Activated CD4-positive, alpha-beta T cell treated with anti-CD3 and anti-CD28 coated beads, Interleukin-2, amount 10 ng/mL, durations not matched to agents 7 days and 5 days (primary cell): Measurements from ENCODE around the gene FLOT2. TPM values are rescaled to one million over a fixed set of nuclear protein-coding genes. Genes with fewer than 3 reads are reported as not detected.
A peak's percentile ranks its signal among the peaks of the same experiment; 100 is the strongest.
"Not testable (repeated sequence)": the region's sequence is repeated elsewhere in the genome, so short reads cannot be mapped to it uniquely, and the experiment has no call there.

Experiments
- CTCF ChIA-PET: fragments of 350-600 bp; sonication (Branson Sonifier 250); formaldehyde crosslinking; loops from one replicate; lab custom pipeline; 2021; ENCODE audit warnings: antibody characterized with exemption; lab: Charles Lee
- POLR2A ChIA-PET: fragments of 350-600 bp; sonication (Branson Sonifier 250); formaldehyde crosslinking; loops from one replicate; lab custom pipeline; 2021; ENCODE audit warnings: antibody characterized with exemption; lab: Charles Lee
- DNase-seq: peaks from one replicate; pipeline ENCODE4 v3.0.0-alpha.2; 2020
- H3K27ac Mint-ChIP-seq: one replicate; pipeline ENCODE4 v1.8.0; 2021; ENCODE audit warnings: mild to moderate bottlenecking, moderate library complexity, mixed read lengths
- H3K27me3 Mint-ChIP-seq: one replicate; pipeline ENCODE4 v1.8.0; 2021; ENCODE audit warnings: mixed read lengths
- H3K36me3 Mint-ChIP-seq: one replicate; pipeline ENCODE4 v1.8.0; 2021; ENCODE audit warnings: low read depth, mixed read lengths
- H3K4me1 Mint-ChIP-seq: one replicate; pipeline ENCODE4 v1.8.0; 2021; ENCODE audit warnings: mixed read lengths
- H3K4me3 Mint-ChIP-seq: one replicate; pipeline ENCODE4 v1.8.0; 2021; ENCODE audit warnings: mild to moderate bottlenecking, moderate library complexity, mixed read lengths
- H3K9me3 Mint-ChIP-seq: one replicate; pipeline ENCODE4 v1.8.0; 2021; ENCODE audit warnings: mixed read lengths
- total RNA-seq, 2 experiments: library from RNA; stranded (reverse); gene quantifications; one replicate each; pipeline ENCODE4 v1.2.3, GENCODE V29; 2021

The FLOT2 gene
- total RNA-seq, 2 experiments from 2014 or later = 200 to 212 TPM

DNA sequence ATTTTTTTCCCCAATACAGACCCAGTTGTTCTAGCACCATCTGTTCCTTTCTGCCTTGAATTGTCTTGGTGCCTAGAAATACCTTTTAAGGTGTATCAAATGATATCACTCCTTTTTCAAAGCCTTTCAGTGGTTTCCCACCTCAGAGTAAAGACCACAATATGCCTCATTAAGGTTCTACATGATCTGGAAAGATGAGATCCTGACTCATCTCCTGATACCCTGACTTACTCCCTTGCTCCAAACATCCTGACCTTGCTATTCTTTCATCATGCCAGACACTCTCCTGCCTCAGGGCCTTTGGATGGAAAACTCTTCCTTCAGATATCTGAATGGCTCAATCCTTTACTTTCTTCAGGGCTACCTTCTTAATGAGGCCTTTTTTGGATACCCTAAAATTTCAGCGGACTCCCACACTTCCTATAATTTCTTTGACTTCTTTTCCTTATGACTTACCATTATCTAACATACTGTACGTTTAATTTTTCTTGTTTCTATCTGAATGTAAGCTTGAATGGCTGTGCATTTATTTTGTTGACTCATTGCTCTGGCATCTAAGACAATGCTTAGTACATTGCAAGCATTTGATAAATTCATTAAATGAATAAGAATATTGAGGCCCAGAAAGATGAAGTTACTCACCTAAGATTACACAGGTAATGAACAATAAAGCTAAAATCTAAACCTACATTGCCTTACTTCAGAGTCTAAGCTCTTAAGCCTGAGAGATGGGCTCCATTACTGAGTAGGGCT, 19.2 kb downstream of the FLOT2 start:
- no peaks in the 10 kb centered on the region for H3K27me3 Mint-ChIP-seq
- no peak overlapping the region for H3K4me3 Mint-ChIP-seq
- no peak for DNase-seq
- CTCF ChIA-PET = interaction anchor here (1.1 to 1.6 kb wide), 5 partner anchors 19 to 152 kb away, joined by 3 to 5 read pairs (median 3); partner anchors contain the start of gene FLOT2
- H3K36me3 Mint-ChIP-seq = peaks cover 39% of the 10 kb centered on the region
- POLR2A ChIA-PET = no interaction called here
- H3K27ac Mint-ChIP-seq = no peak overlapping the region
- H3K4me1 Mint-ChIP-seq = peaks cover 8% of the 10 kb centered on the region
- no peaks in the 10 kb centered on the region for H3K9me3 Mint-ChIP-seq

DNA sequence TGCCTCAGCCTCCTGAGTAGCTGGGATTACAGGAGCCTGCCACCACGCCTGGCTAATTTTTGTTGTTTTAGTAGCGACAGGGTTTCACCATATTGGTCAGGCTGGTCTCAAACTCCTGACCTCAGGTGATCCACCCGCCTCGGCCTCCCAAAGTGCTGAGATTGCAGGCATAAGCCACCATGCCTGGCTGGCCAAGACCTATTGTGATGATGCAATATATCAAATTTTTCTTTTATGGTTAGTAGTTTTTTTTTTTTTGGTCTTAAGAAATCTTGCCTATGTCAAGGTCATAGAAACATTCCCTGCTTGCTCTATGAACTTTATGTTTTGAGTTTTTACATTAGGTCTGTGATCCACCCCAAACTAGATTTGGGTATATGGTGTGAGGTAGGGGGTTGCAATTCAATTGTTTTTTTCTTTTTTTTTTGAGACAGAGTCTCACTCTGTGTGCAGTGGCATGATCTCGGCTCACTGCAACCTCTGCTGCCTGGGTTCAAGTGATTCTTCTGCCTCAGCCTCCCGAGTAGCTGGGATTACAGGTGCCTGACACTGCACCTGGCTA, 20.3 kb downstream of the FLOT2 start:
- H3K27me3 Mint-ChIP-seq, H3K9me3 Mint-ChIP-seq, CTCF ChIA-PET, H3K4me3 Mint-ChIP-seq, POLR2A ChIA-PET, H3K27ac Mint-ChIP-seq, H3K4me1 Mint-ChIP-seq, DNase-seq: not testable (repeated sequence)
- H3K36me3 Mint-ChIP-seq = peaks cover 29% of the 10 kb centered on the region

- ChIA-PET POLR2A (no interaction called here), CTCF (interaction anchor here (0.9 kb wide), 1 partner anchor 150 kb away, joined by 4 read pairs; the partner anchor contains the start of gene TLCD1)
- Mint-ChIP-seq H3K9me3 (no peaks in the 10 kb centered on the region), H3K27ac (no peak overlapping the region), H3K4me1 (peaks cover 20% of the 10 kb centered on the region), H3K27me3 (no peaks in the 10 kb centered on the region), H3K36me3 (peaks cover 25% of the 10 kb centered on the region), H3K4me3 (no peak overlapping the region)
- DNase-seq = no peak
Observed at GRCh38 chr17:28875848-28876550, 21.5 kb downstream of the FLOT2 start.

- Mint-ChIP-seq H3K27ac (no peak overlapping the region), H3K36me3 (peaks cover 15% of the 10 kb centered on the region), H3K4me1 (peaks cover 21% of the 10 kb centered on the region), H3K4me3 (no peak overlapping the region), H3K27me3 (no peaks in the 10 kb centered on the region), H3K9me3 (no peaks in the 10 kb centered on the region)
- no peak for DNase-seq
- CTCF ChIA-PET = interaction anchor here (0.7 to 1.2 kb wide), 3 partner anchors 24 to 72 kb away, joined by 3 to 5 read pairs (median 3); no protein-coding TSS in a partner anchor
- POLR2A ChIA-PET = no interaction called here
Observed at GRCh38 chr17:28874750-28875149, 22.8 kb downstream of the FLOT2 start.

- Mint-ChIP-seq H3K27me3 (no peaks in the 10 kb centered on the region), H3K27ac (no peak overlapping the region), H3K4me1 (peaks cover 19% of the 10 kb centered on the region), H3K4me3 (no peak overlapping the region), H3K9me3 (no peaks in the 10 kb centered on the region), H3K36me3 (peaks cover 12% of the 10 kb centered on the region)
- no peak for DNase-seq
- ChIA-PET POLR2A (no interaction called here), CTCF (no interaction called here)
Observed at GRCh38 chr17:28873839-28874238, 23.7 kb downstream of the FLOT2 start.

DNA sequence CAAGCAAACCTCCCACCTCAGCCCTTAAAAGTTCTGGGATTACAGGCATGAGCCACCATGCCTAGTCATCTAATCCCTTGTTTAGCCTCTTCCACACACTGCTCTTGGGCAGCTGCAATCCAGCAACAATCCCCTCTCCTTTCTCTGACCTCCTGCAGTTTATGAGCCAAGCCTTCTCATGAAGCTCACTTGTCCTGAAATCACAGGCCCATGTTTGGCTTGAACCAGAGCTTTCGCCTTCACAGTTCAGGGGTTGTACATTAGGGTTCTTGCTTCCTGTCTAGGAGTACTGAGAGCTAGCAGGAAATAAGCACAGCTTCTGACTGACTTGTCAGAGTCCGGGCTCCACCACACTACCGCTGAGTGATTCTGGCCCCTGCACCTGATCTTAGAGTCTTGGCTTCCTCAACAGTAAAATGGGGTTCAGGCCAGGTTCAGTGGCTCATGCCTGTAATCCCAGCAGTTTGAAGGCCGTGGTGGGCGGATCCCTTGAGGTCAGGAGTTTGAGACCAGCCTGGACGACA, 26.4 kb downstream of the FLOT2 start:
- DNase-seq = peak; percentile 61
- Mint-ChIP-seq H3K36me3 (peaks cover 2% of the 10 kb centered on the region), H3K9me3 (no peaks in the 10 kb centered on the region), H3K27ac (peak overlapping the region; percentile 93), H3K4me1 (peaks cover 14% of the 10 kb centered on the region), H3K4me3 (no peak overlapping the region), H3K27me3 (no peaks in the 10 kb centered on the region)
- ChIA-PET POLR2A (interaction anchor here (0.6 to 0.7 kb wide), 2 partner anchors 11 to 16 kb away, joined by 3 to 4 read pairs; no protein-coding TSS in a partner anchor), CTCF (interaction anchor here (0.7 to 3.0 kb wide), 12 partner anchors 10 to 633 kb away, joined by 3 to 14 read pairs (median 4); partner anchors contain the start of gene DHRS13)

GRCh38 chr17:28867276-28867675, 30.3 kb downstream of the FLOT2 start:
- Mint-ChIP-seq H3K27ac (no peak overlapping the region), H3K9me3 (no peaks in the 10 kb centered on the region), H3K36me3 (peaks cover 2% of the 10 kb centered on the region), H3K4me3 (no peak overlapping the region), H3K4me1 (peaks cover 22% of the 10 kb centered on the region), H3K27me3 (no peaks in the 10 kb centered on the region)
- POLR2A ChIA-PET = interaction anchor here (0.8 kb wide), 1 partner anchor 59 kb away, joined by 4 read pairs; no protein-coding TSS in a partner anchor
- DNase-seq = no peak
- CTCF ChIA-PET = interaction anchor here (0.6 to 1.7 kb wide), 5 partner anchors 57 to 138 kb away, joined by 3 to 5 read pairs (median 3); no protein-coding TSS in a partner anchor

DNA sequence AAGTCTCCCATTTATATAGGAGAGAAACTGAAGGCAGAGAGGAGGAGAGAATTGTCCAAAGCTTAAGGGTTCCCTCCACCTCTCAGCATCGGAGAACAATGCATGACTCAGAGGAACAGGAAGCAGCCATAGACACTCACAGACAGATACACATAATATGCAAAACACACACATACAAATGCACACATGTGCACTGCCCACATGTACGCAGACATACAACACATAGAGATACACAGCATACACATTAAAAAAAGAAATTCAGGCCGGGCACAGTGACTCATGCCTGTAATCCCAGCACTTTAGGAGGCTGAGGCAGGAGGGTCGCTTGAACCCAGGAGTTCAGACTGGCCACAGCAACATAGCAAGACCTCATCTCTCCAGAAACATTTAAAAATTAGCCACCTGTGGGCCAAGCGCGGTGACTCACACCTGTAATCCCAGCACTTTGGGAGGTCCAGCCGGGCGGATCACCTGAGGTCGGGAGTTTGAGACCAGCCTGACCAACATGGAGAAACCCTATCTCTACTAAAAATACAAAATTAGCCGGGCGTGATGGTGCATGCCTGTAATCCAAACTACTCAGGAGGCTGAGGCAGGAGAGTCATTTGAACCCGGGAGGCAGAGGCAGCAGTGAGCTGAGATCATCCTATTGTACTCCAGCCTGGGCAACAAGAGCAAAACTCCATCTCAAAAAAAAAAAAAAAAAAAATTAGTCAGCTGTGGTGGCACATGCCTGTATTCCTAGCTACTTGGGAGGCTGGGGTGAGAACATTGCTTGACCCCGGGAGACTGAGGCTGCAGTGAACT, 31.4 kb downstream of the FLOT2 start:
- peaks cover 11% of the 10 kb centered on the region for H3K4me1 Mint-ChIP-seq
- H3K9me3 Mint-ChIP-seq = no peaks in the 10 kb centered on the region
- peaks cover 2% of the 10 kb centered on the region for H3K36me3 Mint-ChIP-seq
- no peak overlapping the region for H3K27ac Mint-ChIP-seq
- no peak for DNase-seq
- POLR2A ChIA-PET = no interaction called here
- no peak overlapping the region for H3K4me3 Mint-ChIP-seq
- H3K27me3 Mint-ChIP-seq = no peaks in the 10 kb centered on the region
- CTCF ChIA-PET = interaction anchor here (0.7 to 1.7 kb wide), 4 partner anchors 36 to 121 kb away, joined by 3 to 5 read pairs (median 3); no protein-coding TSS in a partner anchor

GRCh38 chr17:28864991-28865849, 32.3 kb downstream of the FLOT2 start:
- Mint-ChIP-seq H3K9me3 (no peaks in the 10 kb centered on the region), H3K36me3 (peaks cover 4% of the 10 kb centered on the region), H3K27ac (no peak overlapping the region), H3K4me1 (peaks cover 7% of the 10 kb centered on the region), H3K4me3 (no peak overlapping the region), H3K27me3 (no peaks in the 10 kb centered on the region)
- ChIA-PET CTCF (interaction anchor here (0.6 to 1.7 kb wide), 5 partner anchors 17 to 55 kb away, joined by 3 to 4 read pairs (median 3); no protein-coding TSS in a partner anchor), POLR2A (no interaction called here)
- DNase-seq = no peak

GRCh38 chr17:28863953-28864352, 33.6 kb downstream of the FLOT2 start:
- Mint-ChIP-seq H3K27me3 (no peaks in the 10 kb centered on the region), H3K9me3 (no peaks in the 10 kb centered on the region), H3K27ac (no peak overlapping the region), H3K4me3 (no peak overlapping the region), H3K4me1 (peaks cover 7% of the 10 kb centered on the region), H3K36me3 (peaks cover 6% of the 10 kb centered on the region)
- POLR2A ChIA-PET = no interaction called here
- CTCF ChIA-PET = interaction anchor here (2.4 kb wide), 1 partner anchor 15 kb away, joined by 11 read pairs; no protein-coding TSS in a partner anchor
- DNase-seq = no peak

- H3K9me3 Mint-ChIP-seq = no peaks in the 10 kb centered on the region
- H3K4me3 Mint-ChIP-seq = no peak overlapping the region
- peak overlapping the region; percentile 21 for H3K27ac Mint-ChIP-seq
- DNase-seq = no peak
- peaks cover 12% of the 10 kb centered on the region for H3K36me3 Mint-ChIP-seq
- H3K27me3 Mint-ChIP-seq = no peaks in the 10 kb centered on the region
- POLR2A ChIA-PET = no interaction called here
- peaks cover 7% of the 10 kb centered on the region for H3K4me1 Mint-ChIP-seq
- CTCF ChIA-PET = interaction anchor here (1.0 to 2.4 kb wide), 2 partner anchors 14 to 30 kb away, joined by 3 to 11 read pairs; no protein-coding TSS in a partner anchor
Observed at GRCh38 chr17:28862561-28862960, 35.0 kb downstream of the FLOT2 start.
